AG09309 (cell line): ENCODE results near the gene UBE2I.

Experiments
- DNase-seq: peaks from one replicate; pipeline ENCODE4 v3.0.0-alpha.2; 2010; ENCODE audit warnings: low read depth
- H3K4me3 ChIP-seq: 2 replicates; pipeline ENCODE4 v1.5.1; 2011; ENCODE audit warnings: mild to moderate bottlenecking, low read depth, low read length, moderate library complexity; ENCODE audit not compliant: control insufficient read depth
- TF ChIP-seq, protein P1 (sequence below): IDR thresholded peaks from 2 replicates; pipeline ENCODE4 v1.5.1; 2011; ENCODE audit warnings: mild to moderate bottlenecking, low read depth, low read length, inconsistent platforms; ENCODE audit not compliant: insufficient read depth, control insufficient read depth; ENCODE audit errors: missing control alignments

UBE2I gene

DNA sequence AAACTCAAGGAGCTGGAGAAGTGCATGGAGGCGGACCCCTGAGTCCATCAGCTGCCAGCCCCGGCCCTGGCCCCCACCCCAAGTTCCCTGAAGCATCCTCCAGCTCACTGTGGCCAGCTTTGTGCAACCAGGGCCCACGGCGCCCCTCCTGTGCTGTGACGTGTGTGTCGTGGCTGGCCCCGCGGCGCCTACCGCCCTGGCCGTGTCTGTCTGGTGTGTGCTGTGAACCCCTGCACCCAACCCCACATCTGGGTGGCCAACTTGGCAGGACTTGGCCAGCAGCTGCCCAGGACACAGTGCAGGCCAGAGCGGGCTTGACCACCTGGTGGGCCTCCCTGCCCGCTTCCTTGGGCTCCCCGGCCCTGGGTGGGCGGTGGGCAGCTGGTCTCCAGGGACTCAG is 39.0 kb downstream of the UBE2I start:
- no peak for DNase-seq

DNA sequence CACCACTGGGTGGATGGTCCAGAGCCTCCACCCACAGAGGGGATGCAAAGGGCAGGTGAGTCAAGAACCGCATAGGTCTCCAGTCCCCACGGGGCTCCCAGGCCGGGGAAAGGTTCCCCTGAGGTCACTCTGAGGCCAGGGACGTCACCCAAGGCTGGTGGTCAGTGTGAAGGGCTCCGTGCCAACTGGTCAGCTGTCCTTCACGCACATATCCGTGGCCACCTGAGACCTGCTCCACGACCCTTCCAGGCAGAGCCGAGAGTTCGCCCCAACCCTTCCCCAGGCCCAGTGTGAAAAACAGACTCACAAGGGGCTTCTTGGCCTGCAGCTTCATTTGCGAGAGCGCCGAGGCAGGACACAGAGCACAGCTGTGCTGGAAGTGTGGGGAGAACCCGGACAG is 39.5 kb downstream of the UBE2I start:
- TF ChIP-seq, protein P1, sequence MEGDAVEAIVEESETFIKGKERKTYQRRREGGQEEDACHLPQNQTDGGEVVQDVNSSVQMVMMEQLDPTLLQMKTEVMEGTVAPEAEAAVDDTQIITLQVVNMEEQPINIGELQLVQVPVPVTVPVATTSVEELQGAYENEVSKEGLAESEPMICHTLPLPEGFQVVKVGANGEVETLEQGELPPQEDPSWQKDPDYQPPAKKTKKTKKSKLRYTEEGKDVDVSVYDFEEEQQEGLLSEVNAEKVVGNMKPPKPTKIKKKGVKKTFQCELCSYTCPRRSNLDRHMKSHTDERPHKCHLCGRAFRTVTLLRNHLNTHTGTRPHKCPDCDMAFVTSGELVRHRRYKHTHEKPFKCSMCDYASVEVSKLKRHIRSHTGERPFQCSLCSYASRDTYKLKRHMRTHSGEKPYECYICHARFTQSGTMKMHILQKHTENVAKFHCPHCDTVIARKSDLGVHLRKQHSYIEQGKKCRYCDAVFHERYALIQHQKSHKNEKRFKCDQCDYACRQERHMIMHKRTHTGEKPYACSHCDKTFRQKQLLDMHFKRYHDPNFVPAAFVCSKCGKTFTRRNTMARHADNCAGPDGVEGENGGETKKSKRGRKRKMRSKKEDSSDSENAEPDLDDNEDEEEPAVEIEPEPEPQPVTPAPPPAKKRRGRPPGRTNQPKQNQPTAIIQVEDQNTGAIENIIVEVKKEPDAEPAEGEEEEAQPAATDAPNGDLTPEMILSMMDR: no peak
- no peak for DNase-seq
- no peak overlapping the region for H3K4me3 ChIP-seq

More for the DNA sequence above, 39.0 kb downstream of the UBE2I start:
- no peak overlapping the region for H3K4me3 ChIP-seq
- TF ChIP-seq, protein P1: no peak

DNA sequence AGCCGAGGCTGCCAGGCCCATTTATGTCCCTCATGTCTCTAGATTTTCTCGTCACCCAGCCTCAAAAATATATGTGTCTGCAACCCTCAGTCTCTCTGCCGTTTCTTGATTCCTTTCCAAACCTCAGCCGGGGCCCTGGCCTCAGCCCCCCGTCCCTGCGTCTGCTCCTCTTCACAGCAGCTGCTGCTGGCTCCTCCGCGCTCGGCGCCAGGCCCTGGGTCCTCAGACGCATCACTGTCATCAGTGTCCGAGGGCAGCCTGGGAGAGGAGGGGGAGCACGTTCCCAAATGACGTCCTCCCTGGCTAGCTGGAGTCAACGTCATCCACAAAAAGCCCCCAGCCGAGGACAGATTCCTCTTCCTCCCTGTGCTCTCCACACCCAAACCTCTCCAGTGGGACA is 39.9 kb downstream of the UBE2I start:
- TF ChIP-seq, protein P1: no peak
- H3K4me3 ChIP-seq: no peak overlapping the region
- no peak for DNase-seq

DNA sequence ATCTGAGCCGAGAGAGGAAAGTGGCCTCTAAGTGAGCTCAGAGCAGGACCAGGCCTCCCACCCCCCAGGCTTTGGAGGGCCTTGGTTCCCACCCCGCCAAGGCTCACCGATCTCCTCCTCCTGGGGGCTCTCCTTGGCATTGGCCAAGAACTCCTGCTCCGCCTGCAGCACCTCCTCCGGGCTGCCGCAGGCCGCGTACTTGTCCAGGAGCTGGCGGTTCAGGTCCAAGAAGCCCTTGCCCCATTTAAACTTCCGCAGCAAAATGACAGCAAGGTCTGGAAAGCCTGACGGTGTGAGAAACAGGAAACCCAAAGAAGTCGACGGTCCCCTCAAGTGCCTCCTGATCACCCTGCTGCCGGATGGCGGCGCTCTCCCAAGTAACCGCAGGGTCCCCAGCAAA is 40.5 kb downstream of the UBE2I start:
- no peak for DNase-seq
- H3K4me3 ChIP-seq: no peak overlapping the region
- TF ChIP-seq, protein P1: no peak

DNA sequence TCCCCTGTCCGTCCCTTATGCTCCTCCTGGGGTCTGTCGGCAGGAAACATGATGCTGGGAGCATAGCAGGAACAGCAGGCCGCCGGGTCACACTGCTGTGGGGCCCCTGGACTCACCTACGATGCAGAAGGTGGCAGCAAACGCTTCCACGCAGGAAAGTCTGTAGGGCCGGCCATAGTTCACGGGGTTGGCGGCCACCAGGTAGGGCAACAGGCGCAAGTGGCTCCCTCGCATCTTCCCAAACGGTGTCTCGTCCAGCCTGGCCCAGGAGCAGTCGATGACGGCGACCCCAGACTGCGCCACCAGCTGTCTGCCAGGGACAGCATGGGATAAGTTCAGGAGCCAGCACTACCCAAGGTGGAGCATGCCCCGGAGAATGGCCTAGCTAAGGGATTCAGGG is 41.3 kb downstream of the UBE2I start:
- H3K4me3 ChIP-seq: peak overlapping the region; percentile 98
- no peak for DNase-seq
- TF ChIP-seq, protein P1: no peak

DNA sequence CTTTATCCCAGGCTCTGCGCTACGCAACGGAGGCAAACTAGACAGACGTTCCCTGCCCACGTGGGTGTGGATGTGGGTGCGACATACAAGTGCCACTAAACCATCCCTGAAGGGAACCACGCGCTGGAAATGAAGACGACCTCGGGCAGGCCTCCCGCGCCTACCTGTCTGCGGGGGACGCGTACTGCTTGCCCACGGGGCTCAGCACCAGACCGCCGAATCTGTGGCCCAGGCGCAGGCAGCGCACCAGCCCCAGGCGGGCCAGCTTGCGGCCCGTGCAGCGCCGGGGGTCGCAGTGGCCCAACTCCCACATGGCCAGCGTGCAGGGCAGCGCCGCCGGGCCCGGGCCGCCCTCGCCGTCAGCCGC is 41.8 kb downstream of the UBE2I start:
- TF ChIP-seq, protein P1: no peak
- DNase-seq: no peak
- peak overlapping the region; percentile 98 for H3K4me3 ChIP-seq

DNA sequence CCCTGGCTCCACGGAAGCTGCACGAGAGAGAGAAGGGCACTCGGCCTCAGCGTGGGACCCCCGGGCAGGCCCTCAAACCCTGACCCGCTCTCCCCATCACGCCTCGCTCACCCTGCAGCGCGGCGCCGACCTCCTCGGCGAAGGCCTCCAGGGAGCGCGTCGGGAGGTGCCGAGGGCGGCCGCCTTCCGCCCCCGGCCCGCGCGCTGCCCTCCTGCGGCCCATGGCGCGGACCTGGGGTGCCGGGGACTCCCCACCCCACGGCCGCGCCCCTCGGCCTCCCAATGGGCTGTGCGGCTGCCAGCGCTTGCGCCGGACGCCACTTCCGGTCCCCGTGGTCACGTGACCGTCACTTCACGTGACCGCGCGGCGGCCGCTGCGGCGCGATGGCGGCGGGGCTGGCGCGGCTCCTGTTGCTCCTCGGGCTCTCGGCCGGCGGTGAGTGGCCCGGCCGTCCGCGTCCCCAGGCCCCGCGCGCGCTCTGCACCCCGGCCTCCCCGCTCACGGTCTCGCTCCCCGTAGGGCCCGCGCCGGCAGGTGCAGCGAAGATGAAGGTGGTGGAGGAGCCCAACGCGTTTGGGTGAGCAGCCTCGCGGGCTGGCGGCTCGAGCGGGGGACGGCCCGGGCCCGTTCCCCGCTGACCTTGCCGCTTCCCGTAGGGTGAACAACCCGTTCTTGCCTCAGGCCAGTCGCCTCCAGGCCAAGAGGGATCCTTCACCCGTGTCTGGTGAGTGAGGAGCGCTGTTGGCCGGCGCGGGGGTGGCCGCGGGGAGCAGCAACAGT is 42.3 kb downstream of the UBE2I start, which contains the start of the genes GNPTG and TSR3:
TSS of gene GNPTG (plus strand) at position 350 of the 781 bp plus-strand sequence. CDS start at position 385, 35 bp downstream.
TSS of gene TSR3 (minus strand) at position 297 of the 781 bp plus-strand sequence. CDS start at position 223, 74 bp downstream.
- peak within 1 kb of the TSS; percentile 98 for H3K4me3 ChIP-seq
- TF ChIP-seq, protein P1: no peak
- peak; percentile 69 for DNase-seq
